Neutrophil (primary cell): ENCODE measurements around the gene L1CAM.
A peak's percentile ranks its signal among the peaks of the same experiment; 100 is the strongest.

ENCODE experiments used
- H3K27ac ChIP-seq: fragments of 200-600 bp; sonication (generic); 2 replicates; pipeline ENCODE4 v1.5.1; 2016; ENCODE audit warnings: mild to moderate bottlenecking, moderate library complexity
- H3K27me3 ChIP-seq: fragments of 200-600 bp; sonication (generic); 2 replicates; pipeline ENCODE4 v1.6.0; 2016; ENCODE audit warnings: mild to moderate bottlenecking
- H3K36me3 ChIP-seq: fragments of 200-600 bp; sonication (generic); 2 replicates; pipeline ENCODE4 v1.5.1; 2017
- H3K4me1 ChIP-seq, 2 experiments: fragments of 200-600 bp in 1 of 2; sonication (generic) in 1 of 2; 1 replicate in 1 of 2; 2 replicates in 1 of 2; pipeline versions ENCODE4 v1.5.1 to v1.6.1; 2013 to 2016; ENCODE audit warnings: low read depth in 1 of 2, low read length in 1 of 2, mild to moderate bottlenecking in 1 of 2, moderate library complexity in 1 of 2; ENCODE audit not compliant: control insufficient read depth in 1 of 2, insufficient read depth in 1 of 2
- H3K4me3 ChIP-seq, 2 experiments: fragments of 200-600 bp in 1 of 2; sonication (generic) in 1 of 2; 1 replicate in 1 of 2; 2 replicates in 1 of 2; pipeline ENCODE4 v1.5.1; 2013 to 2016; ENCODE audit warnings: low read depth in 1 of 2, low read length in 1 of 2, mild to moderate bottlenecking in 1 of 2, moderate library complexity in 1 of 2
- H3K9me3 ChIP-seq: fragments of 200-600 bp; sonication (generic); 2 replicates; pipeline ENCODE4 v1.5.1; 2016
- TF ChIP-seq, protein P1 (sequence below): fragments of 200-600 bp; sonication (generic); IDR thresholded peaks from 2 replicates; pipeline ENCODE4 v1.5.1; 2016; ENCODE audit warnings: antibody characterized with exemption

Gene L1CAM

DNA sequence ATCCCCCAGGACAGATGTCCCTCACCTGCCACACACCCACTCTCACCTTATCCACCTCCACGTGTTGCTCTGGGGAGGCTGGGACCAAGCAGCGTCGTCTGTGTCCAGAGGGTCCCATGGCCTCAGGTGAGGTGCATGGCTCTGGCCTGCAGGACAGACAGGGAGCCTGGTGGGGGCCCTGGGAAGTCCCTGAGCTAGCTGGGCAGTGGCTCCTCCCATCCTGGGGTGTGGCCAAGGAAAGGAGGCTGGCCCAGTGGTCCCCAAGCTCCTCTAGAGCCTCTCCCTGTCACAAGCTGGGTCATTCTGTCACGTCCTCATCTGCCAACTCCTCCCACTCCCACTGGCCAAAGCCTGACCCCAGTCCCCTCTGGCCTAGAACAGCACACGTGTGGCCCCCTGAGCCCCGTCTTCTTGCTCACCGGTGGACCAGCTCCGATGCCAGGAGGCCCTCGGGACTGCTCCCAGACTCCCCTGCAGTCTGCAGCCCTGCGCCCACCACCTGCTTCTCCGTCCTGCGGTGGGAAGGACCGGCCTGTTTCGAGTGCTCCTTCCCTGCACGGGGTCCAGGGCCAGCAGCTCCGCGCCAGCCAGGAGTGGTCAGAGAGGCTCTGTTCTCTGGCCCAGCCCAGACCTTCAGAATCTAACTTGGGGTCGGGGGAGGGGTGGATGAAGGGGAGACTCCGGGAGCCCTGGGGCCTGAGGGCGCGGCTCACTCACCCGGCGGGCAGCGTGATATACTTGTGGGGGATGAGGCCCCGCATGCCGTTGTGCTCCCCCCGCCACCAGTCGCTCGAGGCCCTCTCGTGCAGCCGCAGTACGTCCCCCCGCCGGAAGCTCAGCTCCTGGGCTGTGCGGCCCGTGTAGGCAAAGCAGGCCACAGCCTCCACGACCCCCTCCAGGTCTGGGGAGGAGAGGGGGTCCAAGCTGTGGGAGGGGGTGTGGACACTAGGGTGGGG, 23.3 kb upstream of the L1CAM start:
- Histone ChIP-seq H3K27me3 (no peaks in the 10 kb centered on the region), H3K4me1 (peaks cover 6 to 8% of the 10 kb centered on the region in 2 experiments), H3K4me3 (no peak overlapping the region), H3K9me3 (no peaks in the 10 kb centered on the region), H3K36me3 (peaks cover 79% of the 10 kb centered on the region), H3K27ac (no peak overlapping the region)
- TF ChIP-seq, protein P1, sequence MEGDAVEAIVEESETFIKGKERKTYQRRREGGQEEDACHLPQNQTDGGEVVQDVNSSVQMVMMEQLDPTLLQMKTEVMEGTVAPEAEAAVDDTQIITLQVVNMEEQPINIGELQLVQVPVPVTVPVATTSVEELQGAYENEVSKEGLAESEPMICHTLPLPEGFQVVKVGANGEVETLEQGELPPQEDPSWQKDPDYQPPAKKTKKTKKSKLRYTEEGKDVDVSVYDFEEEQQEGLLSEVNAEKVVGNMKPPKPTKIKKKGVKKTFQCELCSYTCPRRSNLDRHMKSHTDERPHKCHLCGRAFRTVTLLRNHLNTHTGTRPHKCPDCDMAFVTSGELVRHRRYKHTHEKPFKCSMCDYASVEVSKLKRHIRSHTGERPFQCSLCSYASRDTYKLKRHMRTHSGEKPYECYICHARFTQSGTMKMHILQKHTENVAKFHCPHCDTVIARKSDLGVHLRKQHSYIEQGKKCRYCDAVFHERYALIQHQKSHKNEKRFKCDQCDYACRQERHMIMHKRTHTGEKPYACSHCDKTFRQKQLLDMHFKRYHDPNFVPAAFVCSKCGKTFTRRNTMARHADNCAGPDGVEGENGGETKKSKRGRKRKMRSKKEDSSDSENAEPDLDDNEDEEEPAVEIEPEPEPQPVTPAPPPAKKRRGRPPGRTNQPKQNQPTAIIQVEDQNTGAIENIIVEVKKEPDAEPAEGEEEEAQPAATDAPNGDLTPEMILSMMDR, result no peak

DNA sequence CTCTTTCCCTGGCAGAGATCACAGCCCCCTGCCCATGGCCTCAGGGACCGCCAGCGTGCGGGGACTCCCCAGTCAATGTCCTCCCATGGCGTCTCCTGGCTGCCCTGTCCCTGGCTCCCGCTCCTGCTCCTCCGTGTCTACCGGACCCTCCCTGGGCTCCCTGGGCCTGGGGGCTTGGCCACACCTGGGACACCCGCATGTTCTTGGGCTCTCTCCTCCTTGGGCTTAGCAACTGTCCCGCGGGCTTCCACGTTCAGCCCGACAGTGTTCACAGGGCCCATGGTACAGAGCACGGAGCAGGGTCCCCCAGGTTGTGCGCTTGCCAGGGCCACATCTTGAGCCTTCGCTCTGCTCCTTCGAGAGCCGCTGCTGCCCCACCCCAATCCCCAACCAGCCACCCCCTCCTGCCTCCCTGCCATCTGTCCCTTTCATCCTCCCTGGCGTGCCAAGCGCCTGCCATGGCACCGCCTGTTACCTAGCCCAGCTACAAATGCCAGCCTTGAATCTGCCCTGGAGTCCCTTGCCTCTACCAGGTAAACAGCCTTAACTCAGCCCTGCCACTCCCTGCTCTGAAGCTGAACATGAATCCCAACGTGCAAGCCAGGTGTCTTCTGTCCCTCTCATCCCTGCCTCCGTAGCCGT, 22.4 kb upstream of the L1CAM start:
- Histone ChIP-seq H3K27me3 (no peaks in the 10 kb centered on the region), H3K36me3 (peaks cover 70% of the 10 kb centered on the region), H3K9me3 (no peaks in the 10 kb centered on the region), H3K4me3 (no peak overlapping the region), H3K4me1 (peaks cover 14 to 18% of the 10 kb centered on the region in 2 experiments), H3K27ac (no peak overlapping the region)
- TF ChIP-seq, protein P1, result no peak

DNA sequence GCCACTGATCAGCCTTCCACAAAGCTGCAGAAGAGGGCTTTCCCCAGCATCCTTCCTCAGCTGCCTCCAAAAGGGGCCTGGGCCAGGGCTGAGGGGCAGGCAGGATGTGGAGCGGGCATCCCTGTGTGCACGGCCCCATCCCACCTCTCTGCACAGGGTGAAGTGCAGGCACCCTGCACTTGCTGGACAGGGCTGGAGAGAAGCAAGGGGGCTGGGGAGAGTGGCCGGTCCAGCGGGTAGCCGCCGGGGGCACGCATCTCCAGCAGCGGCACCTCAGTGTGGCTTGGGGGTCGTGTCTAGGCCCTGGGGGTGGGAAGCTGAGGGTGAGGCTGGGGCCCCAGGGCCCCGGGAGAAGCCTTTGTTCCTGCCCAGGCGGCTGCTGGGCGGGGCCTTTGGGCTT, 21.5 kb upstream of the L1CAM start:
- H3K4me1 ChIP-seq, result peaks cover 21 to 22% of the 10 kb centered on the region in 2 experiments
- peak overlapping the region; percentile 5 for H3K27ac ChIP-seq
- no peaks in the 10 kb centered on the region for H3K27me3 ChIP-seq
- TF ChIP-seq, protein P1, result no peak
- no peaks in the 10 kb centered on the region for H3K9me3 ChIP-seq
- no peak overlapping the region for H3K4me3 ChIP-seq
- peaks cover 61% of the 10 kb centered on the region for H3K36me3 ChIP-seq

DNA sequence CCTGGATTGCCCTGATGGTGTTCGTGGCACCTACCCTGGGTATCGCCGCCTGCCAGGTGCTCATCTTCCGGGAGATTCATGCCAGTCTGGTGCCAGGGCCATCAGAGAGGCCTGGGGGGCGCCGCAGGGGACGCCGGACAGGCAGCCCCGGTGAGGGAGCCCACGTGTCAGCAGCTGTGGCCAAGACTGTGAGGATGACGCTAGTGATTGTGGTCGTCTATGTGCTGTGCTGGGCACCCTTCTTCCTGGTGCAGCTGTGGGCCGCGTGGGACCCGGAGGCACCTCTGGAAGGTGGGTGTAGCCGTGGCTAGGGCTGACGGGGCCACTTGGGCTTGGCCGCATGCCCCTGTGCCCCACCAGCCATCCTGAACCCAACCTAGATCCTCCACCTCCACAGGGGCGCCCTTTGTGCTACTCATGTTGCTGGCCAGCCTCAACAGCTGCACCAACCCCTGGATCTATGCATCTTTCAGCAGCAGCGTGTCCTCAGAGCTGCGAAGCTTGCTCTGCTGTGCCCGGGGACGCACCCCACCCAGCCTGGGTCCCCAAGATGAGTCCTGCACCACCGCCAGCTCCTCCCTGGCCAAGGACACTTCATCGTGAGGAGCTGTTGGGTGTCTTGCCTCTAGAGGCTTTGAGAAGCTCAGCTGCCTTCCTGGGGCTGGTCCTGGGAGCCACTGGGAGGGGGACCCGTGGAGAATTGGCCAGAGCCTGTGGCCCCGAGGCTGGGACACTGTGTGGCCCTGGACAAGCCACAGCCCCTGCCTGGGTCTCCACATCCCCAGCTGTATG, 20.3 kb upstream of the L1CAM start:
- Histone ChIP-seq H3K27me3 (no peaks in the 10 kb centered on the region), H3K36me3 (peaks cover 53% of the 10 kb centered on the region), H3K4me1 (peaks cover 24 to 31% of the 10 kb centered on the region in 2 experiments), H3K4me3 (no peak overlapping the region), H3K9me3 (no peaks in the 10 kb centered on the region), H3K27ac (peak overlapping the region; percentile 47)
- TF ChIP-seq, protein P1, result no peak

DNA sequence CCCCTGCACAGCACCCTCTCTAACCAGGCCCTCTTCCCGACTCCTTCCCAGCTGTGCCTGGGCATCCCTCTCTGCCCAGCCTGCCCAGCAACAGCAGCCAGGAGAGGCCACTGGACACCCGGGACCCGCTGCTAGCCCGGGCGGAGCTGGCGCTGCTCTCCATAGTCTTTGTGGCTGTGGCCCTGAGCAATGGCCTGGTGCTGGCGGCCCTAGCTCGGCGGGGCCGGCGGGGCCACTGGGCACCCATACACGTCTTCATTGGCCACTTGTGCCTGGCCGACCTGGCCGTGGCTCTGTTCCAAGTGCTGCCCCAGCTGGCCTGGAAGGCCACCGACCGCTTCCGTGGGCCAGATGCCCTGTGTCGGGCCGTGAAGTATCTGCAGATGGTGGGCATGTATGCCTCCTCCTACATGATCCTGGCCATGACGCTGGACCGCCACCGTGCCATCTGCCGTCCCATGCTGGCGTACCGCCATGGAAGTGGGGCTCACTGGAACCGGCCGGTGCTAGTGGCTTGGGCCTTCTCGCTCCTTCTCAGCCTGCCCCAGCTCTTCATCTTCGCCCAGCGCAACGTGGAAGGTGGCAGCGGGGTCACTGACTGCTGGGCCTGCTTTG, 19.6 kb upstream of the L1CAM start:
- Histone ChIP-seq H3K27me3 (no peaks in the 10 kb centered on the region), H3K4me3 (no peak overlapping the region), H3K36me3 (peaks cover 45% of the 10 kb centered on the region), H3K9me3 (no peaks in the 10 kb centered on the region), H3K27ac (peak overlapping the region; percentile 47), H3K4me1 (peaks cover 30 to 37% of the 10 kb centered on the region in 2 experiments)
- TF ChIP-seq, protein P1, result no peak
